Measurements from ENCODE around the gene PTPRU.

PTPRU gene

DNA sequence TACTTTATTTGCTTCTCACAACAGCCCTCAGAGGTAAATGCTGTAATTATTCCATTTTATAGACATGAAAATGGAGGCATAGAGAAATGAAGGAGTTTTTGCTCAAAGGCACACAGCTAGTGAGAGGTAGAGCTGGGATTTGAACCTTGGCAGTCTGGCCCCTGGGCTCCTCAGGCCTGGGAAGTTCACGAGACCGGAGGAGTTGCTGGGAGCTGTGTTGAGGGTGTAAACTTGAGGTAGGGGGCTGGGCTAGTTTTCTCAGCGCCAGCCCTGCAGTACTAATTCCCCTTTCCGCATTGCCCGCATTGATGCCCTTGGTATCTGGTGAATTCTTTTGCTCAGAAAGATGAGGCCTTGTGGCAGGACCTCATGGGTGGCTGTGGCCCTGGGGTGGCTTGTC lies 73.3 kb downstream of the PTPRU start:
- Histone ChIP-seq H3K27ac (ENCODE audit: low read depth, low read length) (no peak overlapping the region), H3K36me3 (ENCODE audit: control insufficient read depth, low read length) (no peaks in the 10 kb centered on the region), H3K9me3 (ENCODE audit: control insufficient read depth, insufficient read depth, low read length) (no peaks in the 10 kb centered on the region), H3K4me3 (ENCODE audit: low read length) (no peak overlapping the region), H3K4me1 (ENCODE audit: control insufficient read depth, low read length) (no peaks in the 10 kb centered on the region), H3K4me2 (ENCODE audit: low read length) (no peak overlapping the region), H3K9me2 (replicated peaks; ENCODE audit: control insufficient read depth, low read length) (no peaks in the 10 kb centered on the region), H3K27me3 (ENCODE audit: control insufficient read depth, low read length) (no peaks in the 10 kb centered on the region), H4K20me1 (ENCODE audit: control insufficient read depth, insufficient read depth, low read depth, low read length) (no peaks in the 10 kb centered on the region), H3F3A (ENCODE audit: control insufficient read depth, insufficient read depth) (no peaks in the 10 kb centered on the region), H3K79me2 (ENCODE audit: control insufficient read depth, low read length) (no peaks in the 10 kb centered on the region)
- no peak for TF ChIP-seq EZH2phosphoT487 (IDR thresholded peaks at IDR 0.05; ENCODE audit: borderline replicate concordance, low read length)
- TF ChIP-seq, protein P1, sequence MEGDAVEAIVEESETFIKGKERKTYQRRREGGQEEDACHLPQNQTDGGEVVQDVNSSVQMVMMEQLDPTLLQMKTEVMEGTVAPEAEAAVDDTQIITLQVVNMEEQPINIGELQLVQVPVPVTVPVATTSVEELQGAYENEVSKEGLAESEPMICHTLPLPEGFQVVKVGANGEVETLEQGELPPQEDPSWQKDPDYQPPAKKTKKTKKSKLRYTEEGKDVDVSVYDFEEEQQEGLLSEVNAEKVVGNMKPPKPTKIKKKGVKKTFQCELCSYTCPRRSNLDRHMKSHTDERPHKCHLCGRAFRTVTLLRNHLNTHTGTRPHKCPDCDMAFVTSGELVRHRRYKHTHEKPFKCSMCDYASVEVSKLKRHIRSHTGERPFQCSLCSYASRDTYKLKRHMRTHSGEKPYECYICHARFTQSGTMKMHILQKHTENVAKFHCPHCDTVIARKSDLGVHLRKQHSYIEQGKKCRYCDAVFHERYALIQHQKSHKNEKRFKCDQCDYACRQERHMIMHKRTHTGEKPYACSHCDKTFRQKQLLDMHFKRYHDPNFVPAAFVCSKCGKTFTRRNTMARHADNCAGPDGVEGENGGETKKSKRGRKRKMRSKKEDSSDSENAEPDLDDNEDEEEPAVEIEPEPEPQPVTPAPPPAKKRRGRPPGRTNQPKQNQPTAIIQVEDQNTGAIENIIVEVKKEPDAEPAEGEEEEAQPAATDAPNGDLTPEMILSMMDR (IDR thresholded peaks at IDR 0.05; ENCODE audit: low read depth, low read length, poor library complexity, severe bottlenecking) = no peak

DNA sequence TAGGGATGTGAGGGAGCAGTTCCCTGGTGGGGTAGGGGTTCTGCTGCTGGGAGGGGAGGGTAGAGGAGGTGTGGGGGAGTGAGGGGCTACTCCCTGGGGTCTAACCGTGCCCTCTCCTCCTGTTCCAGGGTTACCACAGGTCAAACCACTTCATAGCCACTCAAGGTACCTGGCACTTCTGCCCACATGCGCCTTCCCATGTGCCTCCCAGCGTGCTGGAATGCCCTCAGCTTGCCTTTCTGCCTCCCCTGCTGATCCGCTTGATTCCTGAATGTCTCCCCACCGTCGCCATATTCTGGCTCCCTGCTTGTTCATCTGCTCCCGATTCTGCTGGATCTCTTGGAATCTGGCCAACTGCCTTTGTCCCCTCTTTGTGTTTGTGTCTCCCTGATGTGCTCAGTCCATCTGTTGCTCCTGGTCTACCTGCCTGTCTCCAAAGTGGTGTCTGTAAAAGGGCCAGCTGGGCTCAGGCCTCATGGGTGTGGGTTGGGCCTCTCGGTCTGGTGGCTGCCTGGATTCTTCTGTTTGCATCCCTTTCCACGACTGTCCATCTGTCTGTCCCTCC lies 74.4 kb downstream of the PTPRU start:
- Histone ChIP-seq H3K9me2 (replicated peaks; ENCODE audit: control insufficient read depth, low read length) (no peaks in the 10 kb centered on the region), H3K4me3 (ENCODE audit: low read length) (no peak overlapping the region), H3K4me1 (ENCODE audit: control insufficient read depth, low read length) (no peaks in the 10 kb centered on the region), H4K20me1 (ENCODE audit: control insufficient read depth, insufficient read depth, low read depth, low read length) (no peaks in the 10 kb centered on the region), H3K9me3 (ENCODE audit: control insufficient read depth, insufficient read depth, low read length) (no peaks in the 10 kb centered on the region), H3K79me2 (ENCODE audit: control insufficient read depth, low read length) (no peaks in the 10 kb centered on the region), H3K36me3 (ENCODE audit: control insufficient read depth, low read length) (no peaks in the 10 kb centered on the region), H3K27me3 (ENCODE audit: control insufficient read depth, low read length) (no peaks in the 10 kb centered on the region), H3K4me2 (ENCODE audit: low read length) (no peak overlapping the region), H3K27ac (ENCODE audit: low read depth, low read length) (no peak overlapping the region), H3F3A (ENCODE audit: control insufficient read depth, insufficient read depth) (no peaks in the 10 kb centered on the region)
- TF ChIP-seq, protein P1 (IDR thresholded peaks at IDR 0.05; ENCODE audit: low read depth, low read length, poor library complexity, severe bottlenecking) = no peak
- no peak for TF ChIP-seq EZH2phosphoT487 (IDR thresholded peaks at IDR 0.05; ENCODE audit: borderline replicate concordance, low read length)

DNA sequence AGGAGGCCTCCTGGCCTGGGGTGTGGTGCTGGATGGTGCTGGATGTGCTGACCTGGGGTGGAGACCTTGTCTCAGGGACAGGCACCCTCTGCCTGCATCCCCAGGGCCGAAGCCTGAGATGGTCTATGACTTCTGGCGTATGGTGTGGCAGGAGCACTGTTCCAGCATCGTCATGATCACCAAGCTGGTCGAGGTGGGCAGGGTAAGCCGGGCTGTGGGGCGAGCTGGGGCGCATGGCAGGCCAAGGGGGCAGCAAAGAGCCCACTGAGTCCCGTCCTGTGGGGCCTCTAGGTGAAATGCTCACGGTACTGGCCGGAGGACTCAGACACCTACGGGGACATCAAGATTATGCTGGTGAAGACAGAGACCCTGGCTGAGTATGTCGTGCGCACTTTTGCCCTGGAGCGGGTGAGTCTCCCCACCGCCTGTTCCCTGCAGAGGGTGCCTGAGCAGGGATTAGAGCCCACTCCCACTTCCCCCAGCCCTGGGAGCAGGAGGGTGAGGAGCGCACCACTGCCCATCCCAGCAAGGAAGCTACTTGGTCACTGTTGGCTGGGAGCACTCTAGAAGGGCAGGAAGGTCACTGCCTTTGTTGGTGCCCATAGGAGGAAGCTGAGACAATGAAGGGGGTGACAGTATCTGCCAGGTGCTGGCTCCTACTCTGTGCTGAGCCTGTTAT lies 75.2 kb downstream of the PTPRU start:
- Histone ChIP-seq H3F3A (ENCODE audit: control insufficient read depth, insufficient read depth) (no peaks in the 10 kb centered on the region), H3K27me3 (ENCODE audit: control insufficient read depth, low read length) (no peaks in the 10 kb centered on the region), H3K4me1 (ENCODE audit: control insufficient read depth, low read length) (no peaks in the 10 kb centered on the region), H3K4me3 (ENCODE audit: low read length) (no peak overlapping the region), H3K9me3 (ENCODE audit: control insufficient read depth, insufficient read depth, low read length) (no peaks in the 10 kb centered on the region), H3K4me2 (ENCODE audit: low read length) (no peak overlapping the region), H3K27ac (ENCODE audit: low read depth, low read length) (no peak overlapping the region), H3K79me2 (ENCODE audit: control insufficient read depth, low read length) (no peaks in the 10 kb centered on the region), H3K9me2 (replicated peaks; ENCODE audit: control insufficient read depth, low read length) (no peaks in the 10 kb centered on the region), H3K36me3 (ENCODE audit: control insufficient read depth, low read length) (no peaks in the 10 kb centered on the region), H4K20me1 (ENCODE audit: control insufficient read depth, insufficient read depth, low read depth, low read length) (no peaks in the 10 kb centered on the region)
- no peak for TF ChIP-seq EZH2phosphoT487 (IDR thresholded peaks at IDR 0.05; ENCODE audit: borderline replicate concordance, low read length)
